Astrocyte (in vitro differentiated cells and primary cell): ENCODE results near the gene TFG. TPM values are rescaled to one million over a fixed set of nuclear protein-coding genes. Genes with fewer than 3 reads are reported as not detected.

Source experiments
- DNase-seq: peaks from one replicate; pipeline ENCODE4 v3.0.0-alpha.2; 2010; ENCODE audit warnings: low read depth
- FAIRE-seq: peaks from 2 replicates; lab custom pipeline; 2011; peaks lifted over from hg19 to GRCh38; lab: Jason Lieb, UNC
- H2AFZ ChIP-seq: 2 replicates; pipeline ENCODE4 v1.6.0; 2012; ENCODE audit warnings: low read depth, low read length, inconsistent platforms
- H3K27ac ChIP-seq: 2 replicates; pipeline ENCODE4 v1.5.1; 2011; ENCODE audit warnings: low read depth, low read length, inconsistent platforms
- H3K27me3 ChIP-seq: 2 replicates; pipeline ENCODE4 v1.6.0; 2011; ENCODE audit warnings: low read length, inconsistent platforms; ENCODE audit not compliant: insufficient read depth
- H3K36me3 ChIP-seq: 2 replicates; pipeline ENCODE4 v1.5.1; 2011; ENCODE audit warnings: low read length, inconsistent platforms; ENCODE audit not compliant: insufficient read depth
- H3K4me1 ChIP-seq: 2 replicates; pipeline ENCODE4 v1.5.1; 2011; ENCODE audit warnings: low read length, inconsistent platforms; ENCODE audit not compliant: insufficient read depth
- H3K4me2 ChIP-seq: 2 replicates; pipeline ENCODE4 v1.6.0; 2012; ENCODE audit warnings: low read length, inconsistent platforms
- H3K4me3 ChIP-seq: 2 replicates; pipeline ENCODE4 v1.5.1; 2011; ENCODE audit warnings: low read depth, mild to moderate bottlenecking, low read length, inconsistent platforms; ENCODE audit not compliant: insufficient read depth
- H3K79me2 ChIP-seq: 2 replicates; pipeline ENCODE4 v1.6.0; 2012; ENCODE audit warnings: mild to moderate bottlenecking, low read length, inconsistent platforms; ENCODE audit not compliant: insufficient read depth
- H3K9ac ChIP-seq: 2 replicates; pipeline ENCODE4 v1.6.0; 2012; ENCODE audit warnings: mild to moderate bottlenecking, low read length, inconsistent platforms
- H3K9me3 ChIP-seq: 2 replicates; pipeline ENCODE4 v1.5.1; 2012; ENCODE audit warnings: low read depth, mild to moderate bottlenecking, low read length, inconsistent platforms; ENCODE audit not compliant: insufficient read depth
- H4K20me1 ChIP-seq: 2 replicates; pipeline ENCODE4 v1.6.0; 2012; ENCODE audit warnings: low read length, inconsistent platforms; ENCODE audit not compliant: insufficient read depth
- H3K27ac Mint-ChIP-seq: one replicate; pipeline ENCODE4 v1.8.0; 2021; ENCODE audit warnings: mild to moderate bottlenecking, mixed read lengths; ENCODE audit not compliant: unreplicated experiment
- H3K27me3 Mint-ChIP-seq: one replicate; pipeline ENCODE4 v1.8.0; 2021; ENCODE audit warnings: low read depth, mixed read lengths; ENCODE audit not compliant: unreplicated experiment
- H3K36me3 Mint-ChIP-seq: one replicate; pipeline ENCODE4 v1.8.0; 2021; ENCODE audit warnings: low read depth, mixed read lengths; ENCODE audit not compliant: unreplicated experiment
- H3K4me1 Mint-ChIP-seq: one replicate; pipeline ENCODE4 v1.8.0; 2021; ENCODE audit warnings: low read depth, mixed read lengths; ENCODE audit not compliant: unreplicated experiment
- H3K4me3 Mint-ChIP-seq: one replicate; pipeline ENCODE4 v1.8.0; 2021; ENCODE audit warnings: mild to moderate bottlenecking, moderate library complexity, mixed read lengths; ENCODE audit not compliant: unreplicated experiment
- H3K9me3 Mint-ChIP-seq: one replicate; pipeline ENCODE4 v1.8.0; 2021; ENCODE audit warnings: mild to moderate bottlenecking, mixed read lengths; ENCODE audit not compliant: unreplicated experiment
- CTCF ChIP-seq: IDR thresholded peaks from 2 replicates; pipeline ENCODE4 v1.5.1; 2011; ENCODE audit warnings: low read depth, mild to moderate bottlenecking, inconsistent platforms, low read length, moderate library complexity; ENCODE audit not compliant: insufficient read depth
- EZH2 ChIP-seq: IDR thresholded peaks from 2 replicates; pipeline ENCODE4 v1.6.1; 2012; ENCODE audit warnings: mild to moderate bottlenecking, low read length, inconsistent platforms; ENCODE audit not compliant: insufficient read depth
- total RNA-seq: library from RNA; stranded (reverse); gene quantifications from 2 replicates; pipeline ENCODE4 v1.2.1, GENCODE V29; 2021

Gene TFG
- total RNA-seq, 1 donor from 2014 or later = 155 TPM

- H3K4me1 Mint-ChIP-seq = peaks cover 4% of the 10 kb centered on the region
- no peak overlapping the region for H3K4me2 ChIP-seq
- H3K4me1 ChIP-seq = no peaks in the 10 kb centered on the region
- FAIRE-seq (no peak), DNase-seq (no peak)
- peaks cover 19% of the 10 kb centered on the region for H3K36me3 Mint-ChIP-seq
- H3K9ac ChIP-seq = no peak overlapping the region
- H3K36me3 ChIP-seq = peaks cover 68% of the 10 kb centered on the region
- TF ChIP-seq EZH2 (no peak), CTCF (no peak)
- no peaks in the 10 kb centered on the region for H3K9me3 ChIP-seq
- H4K20me1 ChIP-seq = peaks cover 11% of the 10 kb centered on the region
- H3K27ac Mint-ChIP-seq = no peak overlapping the region
- H3K4me3 Mint-ChIP-seq = no peak overlapping the region
- H3K79me2 ChIP-seq = peaks cover 15% of the 10 kb centered on the region
- H3K27me3 Mint-ChIP-seq = no peaks in the 10 kb centered on the region
- no peak overlapping the region for H2AFZ ChIP-seq
- H3K9me3 Mint-ChIP-seq = no peaks in the 10 kb centered on the region
- H3K4me3 ChIP-seq = no peak overlapping the region
- H3K27me3 ChIP-seq = no peaks in the 10 kb centered on the region
- H3K27ac ChIP-seq = no peak overlapping the region
Measured at GRCh38 chr3:100743535-100743934, 34.2 kb downstream of the TFG start.

- TF ChIP-seq EZH2 (no peak), CTCF (no peak)
Measured at GRCh38 chr3:100744671-100745070, 35.4 kb downstream of the TFG start.

GRCh38 chr3:100745617-100746016 is 36.3 kb downstream of the TFG start:
- H3K4me3 Mint-ChIP-seq = no peak overlapping the region
- peaks cover 20% of the 10 kb centered on the region for H3K36me3 Mint-ChIP-seq
- no peaks in the 10 kb centered on the region for H3K9me3 ChIP-seq
- H3K4me1 ChIP-seq = no peaks in the 10 kb centered on the region
- H2AFZ ChIP-seq = no peak overlapping the region
- H3K9me3 Mint-ChIP-seq = no peaks in the 10 kb centered on the region
- no peak overlapping the region for H3K9ac ChIP-seq
- H3K4me2 ChIP-seq = no peak overlapping the region
- no peaks in the 10 kb centered on the region for H3K27me3 ChIP-seq
- no peak for TF ChIP-seq CTCF
- TF ChIP-seq EZH2 = no peak
- DNase-seq (no peak), FAIRE-seq (no peak)
- H3K4me3 ChIP-seq = no peak overlapping the region
- no peak overlapping the region for H3K27ac Mint-ChIP-seq
- peaks cover 10% of the 10 kb centered on the region for H3K79me2 ChIP-seq
- peaks cover 2% of the 10 kb centered on the region for H3K4me1 Mint-ChIP-seq
- H4K20me1 ChIP-seq = peaks cover 8% of the 10 kb centered on the region
- peaks cover 71% of the 10 kb centered on the region for H3K36me3 ChIP-seq
- no peaks in the 10 kb centered on the region for H3K27me3 Mint-ChIP-seq
- H3K27ac ChIP-seq = no peak overlapping the region

More at GRCh38 chr3:100744671-100745070, 35.4 kb downstream of the TFG start:
- Mint-ChIP-seq H3K9me3 (no peaks in the 10 kb centered on the region), H3K4me3 (no peak overlapping the region), H3K36me3 (peaks cover 23% of the 10 kb centered on the region), H3K27me3 (no peaks in the 10 kb centered on the region), H3K27ac (no peak overlapping the region), H3K4me1 (peaks cover 4% of the 10 kb centered on the region)
- Histone ChIP-seq H3K9me3 (no peaks in the 10 kb centered on the region), H3K79me2 (peaks cover 15% of the 10 kb centered on the region), H3K4me2 (no peak overlapping the region), H3K27ac (no peak overlapping the region), H2AFZ (no peak overlapping the region), H4K20me1 (peaks cover 11% of the 10 kb centered on the region), H3K27me3 (no peaks in the 10 kb centered on the region), H3K36me3 (peaks cover 70% of the 10 kb centered on the region), H3K4me3 (no peak overlapping the region), H3K4me1 (no peaks in the 10 kb centered on the region), H3K9ac (no peak overlapping the region)
- FAIRE-seq (no peak), DNase-seq (no peak)
